Measurements from ENCODE around the gene UNC5A. TPM values are rescaled to one million over a fixed set of nuclear protein-coding genes. Genes with fewer than 3 reads are reported as not detected.

The UNC5A gene
- total RNA-seq, 1 experiment from 2014 or later = 10.1 TPM

DNA sequence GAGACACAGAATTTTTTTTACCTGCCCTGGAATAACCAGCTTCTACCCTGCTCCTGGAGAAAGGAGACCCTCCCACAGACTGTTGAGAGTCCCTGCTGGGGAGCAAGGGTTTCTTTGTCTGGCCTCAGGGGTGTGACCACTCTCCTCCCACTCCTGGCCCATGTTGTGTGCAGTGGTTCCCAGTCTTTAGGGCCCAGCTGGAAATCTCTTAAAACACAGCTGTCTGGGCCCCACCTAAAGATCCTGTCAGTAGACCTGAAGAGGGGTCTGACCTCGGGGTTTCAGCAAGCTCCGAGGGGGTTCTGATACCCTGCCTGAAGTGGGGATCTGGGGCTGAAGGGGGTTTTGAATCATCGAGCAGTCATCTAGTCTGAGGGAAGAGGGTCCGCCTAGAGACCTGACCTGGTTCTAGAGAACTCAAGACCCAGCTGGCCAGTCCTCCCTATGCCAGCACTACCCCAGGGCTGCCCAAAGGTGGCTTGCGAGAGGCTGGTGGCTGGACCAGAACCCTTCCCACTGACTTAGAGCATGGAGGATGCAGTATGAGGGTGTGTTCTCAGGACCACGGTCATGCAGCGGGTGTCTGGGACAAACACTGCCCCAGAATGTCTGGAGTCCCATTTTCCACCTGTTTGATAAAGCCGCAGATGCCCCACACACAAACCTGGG lies 8.1 kb upstream of the UNC5A start (continued):
- TF ChIP-seq, protein P1, sequence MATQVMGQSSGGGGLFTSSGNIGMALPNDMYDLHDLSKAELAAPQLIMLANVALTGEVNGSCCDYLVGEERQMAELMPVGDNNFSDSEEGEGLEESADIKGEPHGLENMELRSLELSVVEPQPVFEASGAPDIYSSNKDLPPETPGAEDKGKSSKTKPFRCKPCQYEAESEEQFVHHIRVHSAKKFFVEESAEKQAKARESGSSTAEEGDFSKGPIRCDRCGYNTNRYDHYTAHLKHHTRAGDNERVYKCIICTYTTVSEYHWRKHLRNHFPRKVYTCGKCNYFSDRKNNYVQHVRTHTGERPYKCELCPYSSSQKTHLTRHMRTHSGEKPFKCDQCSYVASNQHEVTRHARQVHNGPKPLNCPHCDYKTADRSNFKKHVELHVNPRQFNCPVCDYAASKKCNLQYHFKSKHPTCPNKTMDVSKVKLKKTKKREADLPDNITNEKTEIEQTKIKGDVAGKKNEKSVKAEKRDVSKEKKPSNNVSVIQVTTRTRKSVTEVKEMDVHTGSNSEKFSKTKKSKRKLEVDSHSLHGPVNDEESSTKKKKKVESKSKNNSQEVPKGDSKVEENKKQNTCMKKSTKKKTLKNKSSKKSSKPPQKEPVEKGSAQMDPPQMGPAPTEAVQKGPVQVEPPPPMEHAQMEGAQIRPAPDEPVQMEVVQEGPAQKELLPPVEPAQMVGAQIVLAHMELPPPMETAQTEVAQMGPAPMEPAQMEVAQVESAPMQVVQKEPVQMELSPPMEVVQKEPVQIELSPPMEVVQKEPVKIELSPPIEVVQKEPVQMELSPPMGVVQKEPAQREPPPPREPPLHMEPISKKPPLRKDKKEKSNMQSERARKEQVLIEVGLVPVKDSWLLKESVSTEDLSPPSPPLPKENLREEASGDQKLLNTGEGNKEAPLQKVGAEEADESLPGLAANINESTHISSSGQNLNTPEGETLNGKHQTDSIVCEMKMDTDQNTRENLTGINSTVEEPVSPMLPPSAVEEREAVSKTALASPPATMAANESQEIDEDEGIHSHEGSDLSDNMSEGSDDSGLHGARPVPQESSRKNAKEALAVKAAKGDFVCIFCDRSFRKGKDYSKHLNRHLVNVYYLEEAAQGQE (IDR thresholded peaks at IDR 0.05; ENCODE audit: low read depth) = no peak
- TF ChIP-seq, protein P2, sequence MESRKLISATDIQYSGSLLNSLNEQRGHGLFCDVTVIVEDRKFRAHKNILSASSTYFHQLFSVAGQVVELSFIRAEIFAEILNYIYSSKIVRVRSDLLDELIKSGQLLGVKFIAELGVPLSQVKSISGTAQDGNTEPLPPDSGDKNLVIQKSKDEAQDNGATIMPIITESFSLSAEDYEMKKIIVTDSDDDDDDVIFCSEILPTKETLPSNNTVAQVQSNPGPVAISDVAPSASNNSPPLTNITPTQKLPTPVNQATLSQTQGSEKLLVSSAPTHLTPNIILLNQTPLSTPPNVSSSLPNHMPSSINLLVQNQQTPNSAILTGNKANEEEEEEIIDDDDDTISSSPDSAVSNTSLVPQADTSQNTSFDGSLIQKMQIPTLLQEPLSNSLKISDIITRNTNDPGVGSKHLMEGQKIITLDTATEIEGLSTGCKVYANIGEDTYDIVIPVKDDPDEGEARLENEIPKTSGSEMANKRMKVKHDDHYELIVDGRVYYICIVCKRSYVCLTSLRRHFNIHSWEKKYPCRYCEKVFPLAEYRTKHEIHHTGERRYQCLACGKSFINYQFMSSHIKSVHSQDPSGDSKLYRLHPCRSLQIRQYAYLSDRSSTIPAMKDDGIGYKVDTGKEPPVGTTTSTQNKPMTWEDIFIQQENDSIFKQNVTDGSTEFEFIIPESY (IDR thresholded peaks at IDR 0.05; ENCODE audit: extremely low read depth, insufficient replicate concordance, low read length) = no peak

DNA sequence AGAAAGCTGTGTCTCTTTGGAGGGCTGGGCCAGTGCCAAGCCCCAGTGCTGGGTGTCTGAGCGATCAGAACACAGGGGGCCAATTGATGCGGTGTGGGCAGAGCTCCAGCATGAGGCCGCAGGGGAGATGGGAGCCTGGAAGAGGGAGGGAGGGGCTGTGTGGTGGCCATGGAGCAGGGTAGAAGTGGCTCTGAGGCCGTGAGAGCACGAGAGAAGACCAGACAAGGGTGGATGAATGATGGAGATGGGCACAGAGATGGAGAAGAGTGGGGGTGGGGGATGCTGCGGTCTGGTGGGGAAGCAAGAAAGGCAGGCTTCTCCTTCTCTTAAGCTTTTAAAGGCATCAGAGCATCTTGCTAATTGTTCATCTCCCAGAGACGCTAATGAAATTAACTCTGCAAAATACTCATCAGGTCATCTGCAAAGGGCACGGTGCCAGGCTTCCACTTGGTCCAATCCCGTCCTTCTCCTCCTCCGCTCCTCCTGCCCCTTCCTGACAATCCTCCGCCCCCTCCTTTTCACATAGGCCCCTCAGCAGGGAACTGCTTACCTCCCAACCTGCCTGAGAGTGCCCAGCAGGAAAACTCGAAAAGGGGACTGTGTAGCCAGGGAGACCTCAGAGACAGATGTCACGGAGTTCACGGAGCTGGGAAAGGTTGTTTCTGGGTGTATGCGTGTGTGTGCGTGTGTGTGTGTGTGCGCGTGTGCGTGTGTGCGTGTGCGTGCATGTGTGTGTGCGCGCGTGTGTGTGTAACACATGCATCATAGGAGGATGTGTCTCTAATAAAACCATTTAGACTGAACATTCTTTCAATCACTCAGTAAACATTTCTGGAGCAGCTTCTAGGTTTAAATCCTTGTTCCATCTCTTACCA lies 7.1 kb upstream of the UNC5A start:
- Histone ChIP-seq H3K4me1 (ENCODE audit: control insufficient read depth in 1 of 2, insufficient read depth in 2 of 2, low read length in 2 of 2) (no peaks in the 10 kb centered on the region), H3K4me3 (replicated peaks in 1 of 2; ENCODE audit: low read depth in 1 of 2, low read length in 2 of 2) (no peak overlapping the region), H3K79me2 (ENCODE audit: insufficient read depth, low read length) (no peaks in the 10 kb centered on the region), H3K9me3 (ENCODE audit: control insufficient read depth in 1 of 2, insufficient read depth in 1 of 2, low read depth in 1 of 2, low read length in 2 of 2) (no peaks in the 10 kb centered on the region), H3K4me2 (ENCODE audit: low read length) (no peak overlapping the region), H4K20me1 (ENCODE audit: insufficient read depth) (no peaks in the 10 kb centered on the region), H3K27me3 (ENCODE audit: insufficient read depth, low read length) (peaks cover 38% of the 10 kb centered on the region; the same call in 1 of the 2 replicates), H3K9ac (ENCODE audit: low read length) (no peak overlapping the region), H3K27ac (ENCODE audit: low read depth, low read length) (no peak overlapping the region), H3K9me2 (ENCODE audit: insufficient read depth) (no peaks in the 10 kb centered on the region), H2AFZ (ENCODE audit: low read depth, low read length, poor library complexity, severe bottlenecking) (no peak overlapping the region), H3K36me3 (ENCODE audit: control insufficient read depth in 1 of 2, insufficient read depth in 2 of 2, low read length in 2 of 2) (no peaks in the 10 kb centered on the region)
- no TSS peak for BruUV-seq (replicated peaks)
- CTCF ChIA-PET = no interaction called here
- DNase-seq (ENCODE audit: low read depth, low spot score) = no peak
- POLR2A ChIA-PET = no interaction called here
- intact Hi-C loops (cut with micrococcal nuclease) = loop anchor here (10.0 kb wide), 1 partner anchor 949 kb away; no protein-coding TSS in a partner anchor
- RAD21 ChIA-PET (ENCODE audit: low non-redundant PET in 1 of 2, low total read pairs in 2 of 2, uncharacterized antibody in 2 of 2, unreplicated experiment in 2 of 2) = interaction anchor here in 1 of 2 experiments (0.8 kb wide), 1 partner anchor 55 kb away, joined by 6 read pairs; no protein-coding TSS in a partner anchor
- no peak for ATAC-seq
- TF ChIP-seq ELF1 (IDR thresholded peaks at IDR 0.05; ENCODE audit: borderline replicate concordance, low read depth) (no peak), EZH2 (IDR thresholded peaks at IDR 0.05) (no peak), YY1 (IDR thresholded peaks at IDR 0.05; ENCODE audit: extremely low read depth, insufficient replicate concordance, low read depth, low read length) (no peak), TCF7L2 (IDR thresholded peaks at IDR 0.05; ENCODE audit: borderline replicate concordance, extremely low read depth, insufficient read depth, insufficient read length) (no peak), SIN3A (IDR thresholded peaks at IDR 0.05; ENCODE audit: low read depth) (no peak)
- TF ChIP-seq, protein P3, sequence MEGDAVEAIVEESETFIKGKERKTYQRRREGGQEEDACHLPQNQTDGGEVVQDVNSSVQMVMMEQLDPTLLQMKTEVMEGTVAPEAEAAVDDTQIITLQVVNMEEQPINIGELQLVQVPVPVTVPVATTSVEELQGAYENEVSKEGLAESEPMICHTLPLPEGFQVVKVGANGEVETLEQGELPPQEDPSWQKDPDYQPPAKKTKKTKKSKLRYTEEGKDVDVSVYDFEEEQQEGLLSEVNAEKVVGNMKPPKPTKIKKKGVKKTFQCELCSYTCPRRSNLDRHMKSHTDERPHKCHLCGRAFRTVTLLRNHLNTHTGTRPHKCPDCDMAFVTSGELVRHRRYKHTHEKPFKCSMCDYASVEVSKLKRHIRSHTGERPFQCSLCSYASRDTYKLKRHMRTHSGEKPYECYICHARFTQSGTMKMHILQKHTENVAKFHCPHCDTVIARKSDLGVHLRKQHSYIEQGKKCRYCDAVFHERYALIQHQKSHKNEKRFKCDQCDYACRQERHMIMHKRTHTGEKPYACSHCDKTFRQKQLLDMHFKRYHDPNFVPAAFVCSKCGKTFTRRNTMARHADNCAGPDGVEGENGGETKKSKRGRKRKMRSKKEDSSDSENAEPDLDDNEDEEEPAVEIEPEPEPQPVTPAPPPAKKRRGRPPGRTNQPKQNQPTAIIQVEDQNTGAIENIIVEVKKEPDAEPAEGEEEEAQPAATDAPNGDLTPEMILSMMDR (IDR thresholded peaks at IDR 0.05 in 2 of 3, conservative IDR thresholded peaks at IDR 0.05 in 1 of 3; ENCODE audit: borderline replicate concordance in 1 of 3, insufficient read depth in 1 of 3, low read depth in 2 of 3, low read length in 2 of 3) = no peak
- TF ChIP-seq, protein P4, sequence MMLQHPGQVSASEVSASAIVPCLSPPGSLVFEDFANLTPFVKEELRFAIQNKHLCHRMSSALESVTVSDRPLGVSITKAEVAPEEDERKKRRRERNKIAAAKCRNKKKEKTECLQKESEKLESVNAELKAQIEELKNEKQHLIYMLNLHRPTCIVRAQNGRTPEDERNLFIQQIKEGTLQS (IDR thresholded peaks at IDR 0.05) = no peak
- TF ChIP-seq, protein P2 (IDR thresholded peaks at IDR 0.05; ENCODE audit: extremely low read depth, insufficient replicate concordance, low read length) = no peak
